Heart left ventricle (tissue), 16 donors: ENCODE measurements around the gene GDF3. TPM values are rescaled to one million over a fixed set of nuclear protein-coding genes. Genes with fewer than 3 reads are reported as not detected.

Experiments used
- ATAC-seq, 4 donors: fragments of 200-7000 bp; cut with Tn5 transposase; one replicate each; pipeline ENCODE4 v1.9.1; 2020 to 2022; ENCODE audit warnings: moderate library complexity in 4 of 4, mild to moderate bottlenecking in 3 of 4, moderate number of reproducible peaks in 1 of 4
- DNase-seq, 5 donors: peaks; one replicate each; pipeline ENCODE4 v3.0.0-alpha.2; 2020
- H3K27ac ChIP-seq, 12 donors: fragments of 200-600 bp; sonication (generic) in 4 of 12; one replicate each; pipeline versions ENCODE4 v1.5.0 to v1.8.0; 2016 to 2022; ENCODE audit warnings: mild to moderate bottlenecking in 2 of 12
- H3K27me3 ChIP-seq, 9 donors: fragments of 200-600 bp; sonication (generic) in 2 of 9; one replicate each; pipeline versions ENCODE4 v1.5.1 to v1.8.0; 2016 to 2022; ENCODE audit warnings: mild to moderate bottlenecking in 3 of 9
- H3K36me3 ChIP-seq, 9 donors: fragments of 200-600 bp; sonication (generic) in 2 of 9; one replicate each; pipeline versions ENCODE4 v1.5.0 to v1.8.0; 2018 to 2022; ENCODE audit warnings: mild to moderate bottlenecking in 2 of 9
- H3K4me1 ChIP-seq, 12 donors: fragments of 200-600 bp; sonication (generic) in 4 of 12; one replicate each; pipeline versions ENCODE4 v1.5.0 to v1.8.0; 2016 to 2022; ENCODE audit warnings: mild to moderate bottlenecking in 3 of 12
- H3K4me3 ChIP-seq, 12 donors: fragments of 200-600 bp; sonication (generic) in 4 of 12; one replicate each; pipeline versions ENCODE4 v1.5.0 to v1.8.0; 2017 to 2022; ENCODE audit warnings: mild to moderate bottlenecking in 9 of 12, moderate library complexity in 4 of 12
- H3K9me3 ChIP-seq, 12 donors: fragments of 200-600 bp; sonication (generic) in 4 of 12; one replicate each; pipeline versions ENCODE4 v1.5.0 to v1.8.0; 2016 to 2022; ENCODE audit warnings: mild to moderate bottlenecking in 1 of 12
- POLR2A ChIP-seq, 2 donors: fragments of 450-650 bp; IDR thresholded peaks; one replicate each; pipeline ENCODE4 v1.6.1; 2017; ENCODE audit warnings: antibody characterized with exemption in 2 of 2, mild to moderate bottlenecking in 2 of 2, moderate library complexity in 2 of 2
- WGBS, 4 donors: extraction: QIAGEN DNeasy Blood & Tissue Kit in 2 of 4; methylation state at CpG; one replicate each; pipeline versions ENCODE4 v1.1.5 to v1.1.7; 2013 to 2018; 5-methylcytosine and 5-hydroxymethylcytosine counted together
- intact Hi-C, 10 donors: fragments of 100-400 bp; cut with DNase I; formaldehyde crosslinking; loops; one replicate each; pipeline versions ENCODE4 v1.11.1 to v1.14.2; 2022
- polyA plus RNA-seq, 2 donors: library from polyadenylated mRNA; stranded (reverse); fragments of 200-250 nt; gene quantifications; one replicate each; pipeline ENCODE4 v1.2.3, GENCODE V29; 2013
- total RNA-seq, 9 donors: library from RNA; depleted of rRNA in 2 of 9; stranded (reverse); fragments of >200 nt in 2 of 9; fragmentation: NEBNext Ultra II Directional in 3 of 9; extraction: Animal tissue kit (Norgen Biotek cat#: 25700) in 3 of 9; gene quantifications; one replicate each; pipeline versions ENCODE4 v1.1.0 to v1.2.4, GENCODE V29; 2016 to 2023
- TF ChIP-seq, protein P1 (sequence below), 12 donors: fragments of 200-600 bp; sonication (generic) in 4 of 12; IDR thresholded peaks; one replicate each; pipeline versions ENCODE4 v1.5.0 to v1.8.0; 2018 to 2022; ENCODE audit warnings: antibody characterized with exemption in 12 of 12, mild to moderate bottlenecking in 5 of 12
- donor health status: ischemic (EF 13 %, LVEDD 7.1; RV severe dilation, severe dysfunction).
- donor health status: healthy with polysubstance abuse.
- donor health status: DM: no; HTN: yes; CAD: no.
- donor health status: DM: no; HTN: no; CAD: no.
- donor health status: ischemic (EF 25% LVEDD 6.9; RV normal size, moderate dysfunction).
- donor health status: ischemic (EF 25% LVEDD 5.7; RV mildly dilated, moderate dysfunction).
- donor health status: healthy.
- donor health status: DM: yes; HTN: yes; CAD: no.
- donor health status: ischemic (EF 35%, LVEDD 5.7; RV mildly dilated, moderate dysfunction).
- donor health status: nonischemic (EF 11% LVEDD 7.7; RV severe dilation, severe dysfunction).
- donor health status: DM: yes; HTN: yes; CAD: no.
- donor health status: PGD.
- donor health status: ischemic (EF 29% LVEDD 5.4; RV normal size, mild dysfunction).
- donor health status: nonischemic (EF 23%, LVEDD 6.1; RV moderate dilation, normal function).

Gene GDF3
- total and polyA plus RNA-seq, 11 donors = 0.30 TPM; not detected in 10

- DNase-seq (no peak), ATAC-seq (no peak)
- peaks cover 0 to 4% (median 0%) of the 10 kb centered on the region in 12 donors for H3K9me3 ChIP-seq
- H3K4me1 ChIP-seq = no peaks in the 10 kb centered on the region
- no peak overlapping the region for H3K27ac ChIP-seq
- H3K27me3 ChIP-seq = peaks cover 0 to 12% (median 0%) of the 10 kb centered on the region in 9 donors
- no peaks in the 10 kb centered on the region for H3K36me3 ChIP-seq
- intact Hi-C loops = no loop called here
- TF ChIP-seq POLR2A (IDR thresholded peaks at IDR 0.05) = no peak
- TF ChIP-seq, protein P1, sequence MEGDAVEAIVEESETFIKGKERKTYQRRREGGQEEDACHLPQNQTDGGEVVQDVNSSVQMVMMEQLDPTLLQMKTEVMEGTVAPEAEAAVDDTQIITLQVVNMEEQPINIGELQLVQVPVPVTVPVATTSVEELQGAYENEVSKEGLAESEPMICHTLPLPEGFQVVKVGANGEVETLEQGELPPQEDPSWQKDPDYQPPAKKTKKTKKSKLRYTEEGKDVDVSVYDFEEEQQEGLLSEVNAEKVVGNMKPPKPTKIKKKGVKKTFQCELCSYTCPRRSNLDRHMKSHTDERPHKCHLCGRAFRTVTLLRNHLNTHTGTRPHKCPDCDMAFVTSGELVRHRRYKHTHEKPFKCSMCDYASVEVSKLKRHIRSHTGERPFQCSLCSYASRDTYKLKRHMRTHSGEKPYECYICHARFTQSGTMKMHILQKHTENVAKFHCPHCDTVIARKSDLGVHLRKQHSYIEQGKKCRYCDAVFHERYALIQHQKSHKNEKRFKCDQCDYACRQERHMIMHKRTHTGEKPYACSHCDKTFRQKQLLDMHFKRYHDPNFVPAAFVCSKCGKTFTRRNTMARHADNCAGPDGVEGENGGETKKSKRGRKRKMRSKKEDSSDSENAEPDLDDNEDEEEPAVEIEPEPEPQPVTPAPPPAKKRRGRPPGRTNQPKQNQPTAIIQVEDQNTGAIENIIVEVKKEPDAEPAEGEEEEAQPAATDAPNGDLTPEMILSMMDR (IDR thresholded peaks at IDR 0.05) = no peak
- no peak overlapping the region for H3K4me3 ChIP-seq
- whole genome bisulfite sequencing, 4 donors = 36 to 45% (median 43%) methylated on average over 4 of the region's 4 CpGs
Observed at GRCh38 chr12:7729746-7730145, 34.2 kb upstream of the GDF3 start.

- intact Hi-C loops = no loop called here
- ATAC-seq (no peak), DNase-seq (no peak)
- Histone ChIP-seq H3K27ac (no peak overlapping the region), H3K4me3 (no peak overlapping the region), H3K9me3 (peaks cover 0 to 4% (median 0%) of the 10 kb centered on the region in 12 donors), H3K4me1 (no peaks in the 10 kb centered on the region), H3K27me3 (peaks cover 0 to 26% (median 0%) of the 10 kb centered on the region in 9 donors), H3K36me3 (no peaks in the 10 kb centered on the region)
- no peak for TF ChIP-seq POLR2A (IDR thresholded peaks at IDR 0.05)
- TF ChIP-seq, protein P1 (IDR thresholded peaks at IDR 0.05) = no peak
- 44 to 63% (median 54%) methylated on average over 3 of the region's 3 CpGs for WGBS, 4 donors
Observed at GRCh38 chr12:7723926-7724325, 28.4 kb upstream of the GDF3 start.

DNA sequence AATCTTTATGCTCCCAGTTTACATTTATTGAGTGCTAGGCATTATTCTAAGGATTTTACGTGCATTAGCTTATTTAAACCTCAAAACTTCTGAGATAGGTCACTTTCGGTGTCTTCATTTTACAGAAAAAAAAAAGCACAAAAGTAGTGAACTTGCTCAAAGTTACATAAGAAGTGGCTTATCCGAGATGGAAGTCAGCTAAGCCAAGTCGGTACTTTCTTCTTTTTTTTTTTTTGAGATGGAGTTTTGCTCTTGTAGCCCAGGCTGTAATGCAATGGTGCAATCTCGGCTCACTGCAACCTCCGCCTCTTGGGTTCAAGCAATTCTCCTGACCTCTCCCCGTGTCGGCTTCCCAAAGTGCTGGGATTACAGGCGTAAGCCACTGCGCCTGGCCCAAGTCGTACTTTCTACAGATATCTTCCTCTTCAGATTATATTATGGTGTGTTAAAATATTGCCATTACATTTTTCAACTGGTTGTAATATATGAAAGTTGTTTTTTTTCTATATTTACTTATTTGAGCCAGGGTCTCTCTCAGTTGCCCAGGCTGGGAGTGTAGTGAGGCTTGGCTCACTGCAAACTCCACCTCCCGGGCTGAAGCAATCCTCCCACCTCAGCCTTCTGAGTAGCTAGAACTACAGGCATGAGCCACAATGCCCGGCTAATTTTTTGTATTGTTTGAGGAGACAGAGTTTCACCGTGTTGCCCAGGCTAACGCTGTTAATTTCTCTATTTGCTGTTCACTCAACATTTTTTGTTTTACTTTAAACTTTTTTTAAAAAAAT, 24.6 kb upstream of the GDF3 start:
- H3K4me1 ChIP-seq = no peaks in the 10 kb centered on the region
- H3K4me3 ChIP-seq = no peak overlapping the region
- H3K27ac ChIP-seq = no peak overlapping the region
- TF ChIP-seq, protein P1 (IDR thresholded peaks at IDR 0.05) = no peak
- TF ChIP-seq POLR2A (IDR thresholded peaks at IDR 0.05) = no peak
- DNase-seq (no peak), ATAC-seq (no peak)
- H3K27me3 ChIP-seq = peaks cover 0 to 20% (median 0%) of the 10 kb centered on the region in 9 donors
- no peaks in the 10 kb centered on the region for H3K9me3 ChIP-seq
- 65 to 71% (median 68%) methylated on average over 15 of the region's 15 CpGs for WGBS, 4 donors
- H3K36me3 ChIP-seq = no peaks in the 10 kb centered on the region
- intact Hi-C loops = no loop called here

- H3K4me3 ChIP-seq = no peak overlapping the region
- H3K36me3 ChIP-seq = no peaks in the 10 kb centered on the region
- H3K9me3 ChIP-seq = no peaks in the 10 kb centered on the region
- H3K27me3 ChIP-seq = peaks cover 0 to 9% (median 0%) of the 10 kb centered on the region in 9 donors
- ATAC-seq = peak in 2 of 4 donors; percentile 37 to 41
- intact Hi-C loops = no loop called here
- no peak for DNase-seq
- H3K4me1 ChIP-seq = no peaks in the 10 kb centered on the region
- 3 to 8% (median 6%) methylated on average over 5 of the region's 5 CpGs for WGBS, 4 donors
- H3K27ac ChIP-seq = no peak overlapping the region
- TF ChIP-seq, protein P1 (IDR thresholded peaks at IDR 0.05) = peak in 3 of 12 donors; percentile 5 to 16 (median 8)
- no peak for TF ChIP-seq POLR2A (IDR thresholded peaks at IDR 0.05)
Observed at GRCh38 chr12:7716381-7716780, 20.8 kb upstream of the GDF3 start.
